Spleen (tissue), 7 donors: ENCODE data around the gene EVPL.
"Not testable (repeated sequence)": the region's sequence is repeated elsewhere in the genome, so short reads cannot be mapped to it uniquely, and the experiment has no call there.

Source experiments
- POLR2A ChIP-seq, 3 donors: fragments of 450-650 bp; IDR thresholded peaks; one replicate each; pipeline ENCODE4 v1.5.1; 2017; ENCODE audit warnings: antibody characterized with exemption in 3 of 3, mild to moderate bottlenecking in 1 of 3
- TF ChIP-seq, protein P1 (sequence below), 11 experiments: fragments of 200-600 bp in 7 of 11; fragments of 450-650 bp in 4 of 11; sonication (generic) in 4 of 11; IDR thresholded peaks in 8 of 11; conservative IDR thresholded peaks in 3 of 11; 1 replicate in 7 of 11; 2 replicates in 4 of 11; pipeline versions ENCODE4 v1.4.0 to v1.8.0; 2016 to 2021; ENCODE audit warnings: antibody characterized with exemption in 11 of 11, inconsistent platforms in 4 of 11, mild to moderate bottlenecking in 1 of 11
- donor health status: DM: no; HTN: no; CAD: no; lungs with moderate emphysema.
- donor health status: DM: no; HTN: no; CAD: no.
- donor health status: DM: no; HTN: no; CAD: no.

DNA sequence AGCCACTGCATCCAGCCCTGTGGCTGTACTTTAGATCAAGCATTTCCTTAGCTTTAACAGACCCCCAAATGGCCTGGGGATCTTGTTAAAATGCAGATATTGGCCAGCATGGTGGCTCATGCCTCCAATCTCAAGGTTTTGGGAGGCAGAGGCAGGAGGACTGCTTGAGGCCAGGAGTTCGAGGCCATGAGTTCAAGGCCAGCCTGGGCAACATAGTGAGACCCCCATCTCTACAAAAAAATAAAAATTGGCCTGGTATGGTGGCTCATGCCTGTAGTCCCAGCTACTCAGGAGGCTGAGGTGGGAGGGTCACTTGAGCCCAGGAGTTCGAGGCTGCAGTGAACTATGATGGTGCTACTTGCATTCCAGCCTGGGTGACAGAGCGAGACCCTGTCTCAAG, 15.8 kb upstream of the EVPL start:
- TF ChIP-seq, protein P1, sequence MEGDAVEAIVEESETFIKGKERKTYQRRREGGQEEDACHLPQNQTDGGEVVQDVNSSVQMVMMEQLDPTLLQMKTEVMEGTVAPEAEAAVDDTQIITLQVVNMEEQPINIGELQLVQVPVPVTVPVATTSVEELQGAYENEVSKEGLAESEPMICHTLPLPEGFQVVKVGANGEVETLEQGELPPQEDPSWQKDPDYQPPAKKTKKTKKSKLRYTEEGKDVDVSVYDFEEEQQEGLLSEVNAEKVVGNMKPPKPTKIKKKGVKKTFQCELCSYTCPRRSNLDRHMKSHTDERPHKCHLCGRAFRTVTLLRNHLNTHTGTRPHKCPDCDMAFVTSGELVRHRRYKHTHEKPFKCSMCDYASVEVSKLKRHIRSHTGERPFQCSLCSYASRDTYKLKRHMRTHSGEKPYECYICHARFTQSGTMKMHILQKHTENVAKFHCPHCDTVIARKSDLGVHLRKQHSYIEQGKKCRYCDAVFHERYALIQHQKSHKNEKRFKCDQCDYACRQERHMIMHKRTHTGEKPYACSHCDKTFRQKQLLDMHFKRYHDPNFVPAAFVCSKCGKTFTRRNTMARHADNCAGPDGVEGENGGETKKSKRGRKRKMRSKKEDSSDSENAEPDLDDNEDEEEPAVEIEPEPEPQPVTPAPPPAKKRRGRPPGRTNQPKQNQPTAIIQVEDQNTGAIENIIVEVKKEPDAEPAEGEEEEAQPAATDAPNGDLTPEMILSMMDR (IDR thresholded peaks at IDR 0.05 in 8 of 11, conservative IDR thresholded peaks at IDR 0.05 in 3 of 11) = not testable (repeated sequence)
- not testable (repeated sequence) for TF ChIP-seq POLR2A (IDR thresholded peaks at IDR 0.05)
